PC-9 (cell line): ENCODE results near the gene PRDX4. TPM values are rescaled to one million over a fixed set of nuclear protein-coding genes. Genes with fewer than 3 reads are reported as not detected.

Experiments used
- Bru-seq: library from RNA; stranded (reverse); fragments of 400-500 nt; gene quantifications from one replicate; lab custom pipeline; 2021; lab: Mats Ljungman, UMichigan
- BruChase-seq, 2 experiments: library from RNA; stranded (reverse); fragments of 400-500 nt; gene quantifications; one replicate each; lab custom pipeline; 2021; lab: Mats Ljungman, UMichigan
- BruUV-seq: library from RNA; stranded (reverse); fragments of 400-500 nt; replicated peaks from 2 replicates; lab custom pipeline; 2021; lab: Mats Ljungman, UMichigan
- CTCF ChIA-PET: fragments of 300-600 bp; sonication (Branson Sonifier 250); formaldehyde crosslinking; loops from one replicate; lab custom pipeline; 2022; ENCODE audit warnings: antibody characterized with exemption; lab: Charles Lee
- POLR2A ChIA-PET: fragments of 300-600 bp; sonication (Branson Sonifier 250); formaldehyde crosslinking; loops from one replicate; lab custom pipeline; 2022; ENCODE audit warnings: antibody characterized with exemption; ENCODE audit not compliant: unreplicated experiment; lab: Charles Lee
- DNase-seq, 2 experiments: peaks; one replicate each; pipeline versions ENCODE4 v3.0.0 to v3.0.0-alpha.2; 2015 to 2022; ENCODE audit warnings: mixed read lengths in 1 of 2
- H2AFZ ChIP-seq: fragments of 200-600 bp; sonication (generic); 2 replicates; pipeline ENCODE4 v1.8.1; 2017; ENCODE audit warnings: antibody characterized with exemption
- H3F3A ChIP-seq: fragments of 200-600 bp; sonication (generic); 2 replicates; pipeline ENCODE4 v1.8.1; 2017; ENCODE audit warnings: antibody characterized with exemption, mild to moderate bottlenecking, low read depth; ENCODE audit not compliant: insufficient read depth
- H3K27ac ChIP-seq: fragments of 200-600 bp; sonication (generic); 2 replicates; pipeline ENCODE4 v1.6.1; 2016; ENCODE audit warnings: mixed run types
- H3K27me3 ChIP-seq: fragments of 200-600 bp; sonication (generic); 2 replicates; pipeline ENCODE4 v1.6.1; 2016; ENCODE audit warnings: low read depth, mixed run types; ENCODE audit not compliant: insufficient read depth
- H3K36me3 ChIP-seq: fragments of 200-600 bp; sonication (generic); 2 replicates; pipeline ENCODE4 v1.6.1; 2016; ENCODE audit warnings: low read depth, mixed run types
- H3K4me1 ChIP-seq: fragments of 200-600 bp; sonication (generic); replicated peaks from 2 replicates; pipeline ENCODE4 v1.6.1; 2016; ENCODE audit warnings: mixed run types; ENCODE audit not compliant: insufficient read depth
- H3K4me2 ChIP-seq: fragments of 200-600 bp; sonication (generic); 2 replicates; pipeline ENCODE4 v1.6.1; 2017; ENCODE audit warnings: mixed run types
- H3K4me3 ChIP-seq: fragments of 200-600 bp; sonication (generic); 2 replicates; pipeline ENCODE4 v1.6.1; 2016; ENCODE audit warnings: mixed run types
- H3K79me2 ChIP-seq: fragments of 200-600 bp; sonication (generic); 2 replicates; pipeline ENCODE4 v1.6.1; 2017; ENCODE audit warnings: low read depth, mixed run types
- H3K9me2 ChIP-seq: fragments of 200-600 bp; sonication (generic); 2 replicates; pipeline ENCODE4 v1.8.1; 2017; ENCODE audit warnings: mild to moderate bottlenecking; ENCODE audit not compliant: insufficient read depth
- H3K9me3 ChIP-seq: fragments of 200-600 bp; sonication (generic); 2 replicates; pipeline ENCODE4 v1.8.1; 2016; ENCODE audit warnings: low read depth; ENCODE audit not compliant: insufficient read depth
- H4K20me1 ChIP-seq: fragments of 200-600 bp; sonication (generic); 2 replicates; pipeline ENCODE4 v1.8.1; 2017; ENCODE audit not compliant: insufficient read depth
- CTCF ChIP-seq: fragments of 200-600 bp; sonication (generic); conservative IDR thresholded peaks from 2 replicates; pipeline ENCODE4 v1.6.1; 2017; ENCODE audit warnings: mixed run types, antibody characterized with exemption, mild to moderate bottlenecking, moderate library complexity
- EZH2 ChIP-seq: fragments of 200-600 bp; sonication (generic); IDR thresholded peaks from 2 replicates; pipeline ENCODE4 v1.8.0; 2017; ENCODE audit warnings: antibody characterized with exemption, low read depth
- intact Hi-C: fragments of 100-400 bp; cut with micrococcal nuclease; formaldehyde crosslinking; loops from one replicate; pipeline ENCODE4 v1.10.0; 2022; ENCODE audit not compliant: unreplicated experiment
- long read RNA-seq: library from polyadenylated mRNA; stranded (forward); transcript quantifications from one replicate; pipeline ENCODE4 v2.0.0, GENCODE V29; 2022
- total RNA-seq: library from RNA; stranded (reverse); gene quantifications from 2 replicates; pipeline ENCODE4 v1.2.3, GENCODE V29; 2021

PRDX4 gene
- total RNA-seq (60.6 and 76.4 TPM in 2 replicates), Bru-seq, nascent RNA (percentile 71 among the genes with signal in this experiment), BruChase-seq, experiment 1, labeled RNA remaining after a 2-hour chase (percentile 56 among the genes with signal in this experiment), BruChase-seq, experiment 2, labeled RNA remaining after a 6-hour chase (percentile 72 among the genes with signal in this experiment)
- long read RNA-seq, transcript PRDX4-202 (7 exons, 1,005 nt), result major isoform, 225 of 235 reads
- long read RNA-seq, partial matches to known transcripts, result 5 of 235 reads
- long read RNA-seq, other reads (novel, unspliced or antisense), result 4 of 235 reads

- no peaks in the 10 kb centered on the region for H3K27me3 ChIP-seq
- intact Hi-C loops, result loop anchor here (5.0 kb wide), 1 partner anchor 485 kb away; no protein-coding TSS in a partner anchor
- CTCF ChIA-PET, result interaction anchor here (0.6 to 0.8 kb wide), 5 partner anchors 23 to 1607 kb away, joined by 3 to 12 read pairs (median 6); no protein-coding TSS in a partner anchor
These were observed at the start of gene PRDX4 for GRCh38 chrX:23667239-23668177. Gene PRDX4, plus strand, starts transcription at chrX:23667493. Its CDS starts 78 bp downstream, at chrX:23667571.

GRCh38 chrX:23621621-23622265 is 45.5 kb upstream of the PRDX4 start:
- intact Hi-C loops, result no loop called here
- no peak overlapping the region for H3K4me2 ChIP-seq
- POLR2A ChIA-PET, result no interaction called here

More at GRCh38 chrX:23667239-23668177, at the start of gene PRDX4:
- H3K4me1 ChIP-seq, result peaks cover 12% of the 10 kb centered on the region; the same call in 1 of the 2 replicates
- peaks cover 19% of the 10 kb centered on the region for H3K79me2 ChIP-seq
- no peaks in the 10 kb centered on the region for H4K20me1 ChIP-seq
- DNase-seq, result peak; percentile 60 to 87
- H3K4me3 ChIP-seq, result peak within 1 kb of the TSS; percentile 61
- H3K4me2 ChIP-seq, result peak within 1 kb of the TSS; percentile 96
- POLR2A ChIA-PET, result interaction anchor here (0.6 kb wide), 2 partner anchors 115 to 476 kb away, joined by 4 to 6 read pairs; partner anchors contain the start of gene SAT1
- peak within 1 kb of the TSS; percentile 96 for H2AFZ ChIP-seq
- TSS peak; percentile 44 for BruUV-seq
- TF ChIP-seq EZH2 (no peak), CTCF (no peak)
- H3K36me3 ChIP-seq, result peaks cover 5% of the 10 kb centered on the region; the same call in 1 of the 2 replicates
- H3K9me2 ChIP-seq, result no peaks in the 10 kb centered on the region
- H3K9me3 ChIP-seq, result no peaks in the 10 kb centered on the region
- H3F3A ChIP-seq, result peaks cover 11% of the 10 kb centered on the region; the same call in 1 of the 2 replicates
- peak within 1 kb of the TSS; percentile 81 for H3K27ac ChIP-seq

More at GRCh38 chrX:23621621-23622265, 45.5 kb upstream of the PRDX4 start:
- no peaks in the 10 kb centered on the region for H3K36me3 ChIP-seq
- H3F3A ChIP-seq, result no peaks in the 10 kb centered on the region
- H3K27me3 ChIP-seq, result no peaks in the 10 kb centered on the region
- CTCF ChIA-PET, result no interaction called here
- no peaks in the 10 kb centered on the region for H3K9me3 ChIP-seq
- no peak for DNase-seq
- no peaks in the 10 kb centered on the region for H3K79me2 ChIP-seq
- no peaks in the 10 kb centered on the region for H3K4me1 ChIP-seq
- H3K4me3 ChIP-seq, result no peak overlapping the region
- no peaks in the 10 kb centered on the region for H3K9me2 ChIP-seq
- no peaks in the 10 kb centered on the region for H4K20me1 ChIP-seq
- H2AFZ ChIP-seq, result no peak overlapping the region
- H3K27ac ChIP-seq, result no peak overlapping the region
- no TSS peak for BruUV-seq
- TF ChIP-seq CTCF, result no peak
- TF ChIP-seq EZH2, result no peak
